HG02870 (cell line): Measurements from ENCODE around the gene RPS6KA5.
A peak's percentile ranks its signal among the peaks of the same experiment; 100 is the strongest.

Experiments used
- ATAC-seq: cut with Tn5 transposase; IDR thresholded peaks from one replicate; pipeline ENCODE4 v1.9.1; 2021; ENCODE audit warnings: mild to moderate bottlenecking, moderate library complexity; ENCODE audit not compliant: unreplicated experiment

The RPS6KA5 gene

GRCh38 chr14:91029456-91030217, 30.8 kb downstream of the RPS6KA5 start:
- ATAC-seq = no peak

- ATAC-seq = no peak
These were observed 32.9 kb downstream of the RPS6KA5 start for GRCh38 chr14:91027561-91027960.

GRCh38 chr14:91022622-91023028, 37.8 kb downstream of the RPS6KA5 start:
- peak; percentile 90 for ATAC-seq

DNA sequence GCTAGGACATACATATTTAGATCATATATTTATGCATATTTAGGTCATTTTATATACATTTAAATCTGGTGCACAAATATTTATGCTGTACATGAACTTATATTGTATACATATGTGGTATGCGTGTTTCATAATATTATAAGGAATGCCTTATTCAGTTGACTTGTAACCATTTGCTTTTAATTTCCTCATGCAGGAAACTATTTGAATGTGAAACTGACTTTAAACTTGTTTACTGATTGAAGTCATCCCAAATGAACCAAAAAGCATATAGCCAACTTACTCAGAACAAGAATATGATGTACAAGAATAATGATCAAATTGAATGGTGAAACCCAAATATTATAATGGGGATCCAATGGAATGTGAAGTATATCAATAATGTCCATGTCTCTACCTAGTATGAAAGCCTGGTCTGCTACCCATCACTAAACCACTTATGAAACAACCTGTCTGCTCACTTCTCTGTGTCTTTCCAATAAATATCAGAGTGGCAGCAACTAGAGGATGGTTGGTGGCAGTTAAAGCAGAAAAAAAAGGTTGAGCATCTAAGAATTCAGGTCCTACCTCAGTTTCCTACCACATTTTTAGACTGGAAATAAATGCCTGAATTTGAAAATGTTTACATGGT, 38.3 kb downstream of the RPS6KA5 start:
- peak; percentile 32 for ATAC-seq

DNA sequence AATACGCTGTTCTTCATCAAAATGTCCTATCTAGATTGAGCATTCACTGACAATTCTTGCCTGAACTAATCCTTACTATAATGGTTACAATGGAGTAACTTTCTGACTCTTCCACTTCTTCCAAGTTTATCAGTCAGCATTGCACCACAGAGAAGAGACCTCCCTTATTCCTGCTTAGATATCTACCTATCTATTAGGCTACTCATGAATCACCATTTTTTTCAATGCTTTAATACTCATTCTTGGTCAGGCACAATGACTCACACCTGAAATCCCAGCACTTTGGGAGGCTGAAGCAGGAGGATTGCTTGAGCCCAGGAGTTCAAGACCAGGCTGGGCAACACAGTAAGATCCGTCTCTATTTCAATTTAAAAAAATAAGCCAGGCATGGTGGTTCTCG, 39.3 kb downstream of the RPS6KA5 start:
- ATAC-seq = no peak

DNA sequence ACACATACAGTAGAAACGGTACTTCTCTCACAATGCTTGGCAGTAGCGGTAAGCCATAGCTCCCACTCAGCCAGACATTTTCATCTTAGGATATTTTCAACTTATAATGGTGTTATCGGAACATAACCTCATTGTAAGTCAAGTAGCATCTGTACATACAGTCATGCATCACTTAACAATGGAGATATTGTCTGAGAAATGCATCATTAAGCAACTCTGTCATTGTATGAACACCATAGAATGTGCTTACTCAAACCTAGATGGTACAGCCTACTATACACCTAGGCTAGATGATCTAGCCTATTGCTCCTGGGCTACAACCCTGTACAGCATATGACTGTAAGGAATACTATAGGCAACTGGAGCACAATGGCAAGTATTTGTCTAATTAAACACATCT, 40.8 kb downstream of the RPS6KA5 start:
- ATAC-seq = no peak

GRCh38 chr14:91018481-91018880, 42.0 kb downstream of the RPS6KA5 start:
- ATAC-seq = no peak

GRCh38 chr14:91016800-91017410, 43.5 kb downstream of the RPS6KA5 start:
- ATAC-seq = no peak

GRCh38 chr14:91015435-91015834, 45.0 kb downstream of the RPS6KA5 start:
- ATAC-seq = no peak

- no peak for ATAC-seq
These were observed 48.4 kb downstream of the RPS6KA5 start for GRCh38 chr14:91012045-91012444.

DNA sequence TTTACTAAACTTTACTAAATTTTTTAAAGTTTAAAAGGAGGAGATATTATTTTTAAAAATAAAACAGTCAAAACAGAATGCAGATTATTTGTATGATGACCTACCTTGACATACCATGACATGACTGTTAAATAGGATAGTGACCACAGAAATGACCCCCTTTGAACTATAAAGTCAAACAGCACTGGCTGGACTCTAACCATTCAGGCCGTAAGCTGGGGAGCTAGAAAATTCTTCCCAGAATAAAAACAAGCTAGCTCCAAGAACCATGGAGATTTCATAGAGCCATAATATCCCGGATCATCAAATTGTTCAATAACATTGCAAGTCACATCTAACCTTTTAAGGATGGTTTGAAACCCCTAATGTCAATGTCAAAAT, 50.3 kb downstream of the RPS6KA5 start:
- no peak for ATAC-seq

GRCh38 chr14:91009501-91010152, 50.8 kb downstream of the RPS6KA5 start:
- peak; percentile 89 for ATAC-seq

DNA sequence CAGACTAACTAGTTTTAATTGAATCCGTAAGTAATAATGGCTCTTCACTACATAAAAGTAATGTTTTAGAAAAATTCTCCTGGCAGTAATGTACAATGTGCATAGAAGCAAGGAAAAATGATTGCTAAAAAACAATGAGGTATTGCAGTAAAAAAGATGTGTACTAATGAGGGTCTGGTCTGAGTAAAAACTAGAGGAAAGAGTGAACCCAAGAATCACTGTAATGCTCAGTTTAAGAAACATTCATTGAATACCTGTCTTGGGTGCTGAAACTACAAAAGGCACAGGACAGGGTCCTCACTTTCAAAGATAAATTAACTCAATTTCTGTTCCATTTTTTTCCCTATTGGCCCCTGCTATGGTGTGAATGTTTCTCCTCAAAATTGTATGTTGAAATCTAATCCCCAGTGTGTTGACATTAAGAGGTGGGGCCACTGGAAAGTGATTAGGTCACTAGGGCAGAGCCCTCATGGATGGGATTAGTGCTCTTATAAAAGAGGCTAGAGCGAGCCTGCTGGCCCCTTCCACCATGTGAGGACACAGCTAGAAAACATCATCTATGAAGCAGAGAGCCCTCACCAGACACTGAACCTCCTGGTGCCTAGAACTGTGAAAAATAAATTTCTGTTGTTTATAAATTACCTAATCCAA, 51.6 kb downstream of the RPS6KA5 start:
- ATAC-seq = no peak

GRCh38 chr14:91005716-91006115, 54.7 kb downstream of the RPS6KA5 start:
- ATAC-seq = no peak

- no peak for ATAC-seq
These were observed 55.5 kb downstream of the RPS6KA5 start for GRCh38 chr14:91004987-91005386.

- no peak for ATAC-seq
These were observed 61.1 kb downstream of the RPS6KA5 start for GRCh38 chr14:90999299-90999698.

- no peak for ATAC-seq
These were observed 63.5 kb downstream of the RPS6KA5 start for GRCh38 chr14:90996967-90997366.

DNA sequence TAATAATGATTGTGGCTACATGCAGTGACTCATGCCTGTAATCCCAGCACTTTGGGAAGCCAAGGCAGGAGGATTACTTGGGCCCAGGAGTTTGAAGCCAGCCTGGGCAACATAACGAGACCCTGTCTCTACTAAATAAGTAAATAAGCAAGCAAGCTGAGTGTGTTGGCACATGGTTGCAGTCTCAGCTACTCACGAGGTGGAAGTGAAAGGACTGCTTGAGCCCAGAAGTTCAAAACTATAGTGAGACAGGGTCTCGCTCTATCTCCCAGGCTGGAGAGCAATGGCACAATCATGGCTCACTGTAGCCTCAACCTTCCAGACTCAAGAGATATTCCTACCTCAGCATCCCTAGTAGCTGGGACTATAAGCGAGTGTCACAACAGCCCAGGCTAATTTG, 64.7 kb downstream of the RPS6KA5 start:
- no peak for ATAC-seq

DNA sequence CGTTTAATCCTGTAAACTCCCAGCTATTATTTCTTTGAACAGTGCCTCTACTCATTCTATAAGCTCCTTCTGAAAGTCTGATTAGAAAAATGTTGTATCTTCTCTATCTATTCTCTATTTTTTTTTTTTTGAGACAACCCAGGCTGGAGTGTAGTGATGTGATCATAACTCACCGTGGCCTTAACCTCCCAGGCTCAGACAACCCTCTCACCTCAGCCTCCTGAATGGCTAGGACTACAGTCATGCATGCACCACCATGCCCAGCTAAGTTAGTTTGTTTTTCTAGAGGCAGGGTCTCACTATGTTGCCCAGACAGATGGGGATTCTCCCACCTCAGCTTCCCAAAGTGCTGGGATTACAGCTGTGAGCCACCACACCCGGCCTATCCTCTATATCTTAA, 66.6 kb downstream of the RPS6KA5 start:
- no peak for ATAC-seq

- no peak for ATAC-seq
These were observed 68.6 kb downstream of the RPS6KA5 start for GRCh38 chr14:90991690-90992443.
